ENCODE results near the gene PIK3CD.

PIK3CD gene

DNA sequence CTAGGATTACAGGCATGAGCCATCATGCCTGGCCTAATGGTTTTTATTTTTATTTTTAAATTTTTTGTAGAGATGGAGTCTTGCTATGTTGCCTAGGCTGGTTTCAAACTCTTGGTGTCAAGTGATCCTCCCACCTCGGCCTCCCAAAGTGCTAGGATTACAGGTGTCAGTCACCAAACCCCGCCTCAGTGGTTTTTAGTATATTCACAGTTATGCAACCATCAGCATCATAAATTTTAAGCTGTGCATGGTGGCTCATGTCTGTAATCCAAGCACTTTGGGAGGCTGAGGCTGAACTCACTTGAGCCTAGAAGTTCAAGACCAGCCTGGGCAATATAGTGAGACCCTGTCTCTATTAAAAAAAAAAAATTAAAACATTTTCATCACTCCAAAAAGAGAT lies 28.6 kb downstream of the PIK3CD start:
- no peak overlapping the region for H2AFZ ChIP-seq (ENCODE audit: insufficient read depth, low read length, poor library complexity)
- H3K23ac ChIP-seq (ENCODE audit: low read length), result no peak overlapping the region
- no peak overlapping the region for H3K14ac ChIP-seq (ENCODE audit: low read length)
- no peaks in the 10 kb centered on the region for H3K4me1 ChIP-seq (ENCODE audit: control insufficient read depth in 1 of 2, insufficient read depth in 2 of 2, low read length in 2 of 2)
- H2AK5ac ChIP-seq (ENCODE audit: low read length), result no peak overlapping the region
- WGBS (ENCODE audit: extremely low coverage, insufficient coverage, insufficient read length), result no CpG with 5 or more reads among the region's 2 CpGs
- no peaks in the 10 kb centered on the region for H3K27me3 ChIP-seq (ENCODE audit: insufficient read depth, low read length)
- H3K9me3 ChIP-seq (ENCODE audit: insufficient read depth, low read depth, low read length), result peaks cover 2% of the 10 kb centered on the region
- H3K27ac ChIP-seq (ENCODE audit: low read depth, low read length), result no peak overlapping the region
- H2BK5ac ChIP-seq (ENCODE audit: low read depth, low read length, poor library complexity), result no peak overlapping the region
- no peak overlapping the region for H2BK12ac ChIP-seq (ENCODE audit: low read length)
- H3K79me2 ChIP-seq (ENCODE audit: control insufficient read depth, insufficient read depth, low read length, poor library complexity), result no peaks in the 10 kb centered on the region
- no peaks in the 10 kb centered on the region for H3K36me3 ChIP-seq (ENCODE audit: control insufficient read depth in 1 of 2, insufficient read depth in 2 of 2, low read length in 2 of 2)
- H3K79me1 ChIP-seq (ENCODE audit: low read length), result no peaks in the 10 kb centered on the region
- no peak for DNase-seq
- H3K4me2 ChIP-seq (ENCODE audit: low read length), result no peak overlapping the region
- no peak overlapping the region for H4K91ac ChIP-seq (ENCODE audit: low read depth, low read length)
- H4K8ac ChIP-seq (ENCODE audit: low read depth, low read length), result no peak overlapping the region
- no peak overlapping the region for H2BK120ac ChIP-seq (ENCODE audit: insufficient read depth, low read length, poor library complexity)
- no peak overlapping the region for H3K18ac ChIP-seq (ENCODE audit: low read length)
- no peak overlapping the region for H3K9ac ChIP-seq (ENCODE audit: low read length)
- H3K4ac ChIP-seq (ENCODE audit: low read depth, low read length), result no peak overlapping the region
- no peak overlapping the region for H4K12ac ChIP-seq (ENCODE audit: low read depth, low read length)
- no peak overlapping the region for H3K4me3 ChIP-seq (ENCODE audit: low read depth, low read length)

DNA sequence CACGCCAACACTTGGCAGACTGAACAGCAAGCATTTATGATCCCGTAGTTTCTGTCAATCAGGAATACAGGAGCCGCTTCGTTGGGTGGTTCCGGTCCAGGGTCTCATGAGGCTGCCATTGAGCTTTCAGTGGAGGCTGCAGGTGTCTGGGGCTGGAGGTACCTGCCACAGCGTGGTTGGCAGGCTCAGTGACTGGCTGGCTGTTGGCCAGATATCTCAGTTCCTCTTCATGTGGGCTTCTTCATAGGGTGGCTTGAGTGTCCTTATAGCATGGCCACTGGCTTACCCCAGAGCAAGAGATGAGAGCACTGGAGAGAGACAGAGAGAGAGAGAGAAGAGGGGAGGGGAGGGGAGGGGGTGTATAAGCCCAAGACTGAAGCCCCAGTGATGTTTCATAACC lies 29.3 kb downstream of the PIK3CD start:
- Histone ChIP-seq H3K4me2 (ENCODE audit: low read length) (no peak overlapping the region), H3K27ac (ENCODE audit: low read depth, low read length) (no peak overlapping the region), H2BK120ac (ENCODE audit: insufficient read depth, low read length, poor library complexity) (no peak overlapping the region), H3K79me1 (ENCODE audit: low read length) (no peaks in the 10 kb centered on the region), H3K9me3 (ENCODE audit: insufficient read depth, low read depth, low read length) (peaks cover 2% of the 10 kb centered on the region), H4K12ac (ENCODE audit: low read depth, low read length) (no peak overlapping the region), H3K79me2 (ENCODE audit: control insufficient read depth, insufficient read depth, low read length, poor library complexity) (no peaks in the 10 kb centered on the region), H3K4me3 (ENCODE audit: low read depth, low read length) (no peak overlapping the region), H3K4ac (ENCODE audit: low read depth, low read length) (no peak overlapping the region), H4K91ac (ENCODE audit: low read depth, low read length) (no peak overlapping the region), H2BK12ac (ENCODE audit: low read length) (no peak overlapping the region), H2BK5ac (ENCODE audit: low read depth, low read length, poor library complexity) (no peak overlapping the region), H2AK5ac (ENCODE audit: low read length) (no peak overlapping the region), H3K4me1 (ENCODE audit: control insufficient read depth in 1 of 2, insufficient read depth in 2 of 2, low read length in 2 of 2) (no peaks in the 10 kb centered on the region), H4K8ac (ENCODE audit: low read depth, low read length) (no peak overlapping the region), H3K23ac (ENCODE audit: low read length) (no peak overlapping the region), H3K9ac (ENCODE audit: low read length) (peak overlapping the region; percentile 18), H2AFZ (ENCODE audit: insufficient read depth, low read length, poor library complexity) (no peak overlapping the region), H3K18ac (ENCODE audit: low read length) (no peak overlapping the region), H3K36me3 (ENCODE audit: control insufficient read depth in 1 of 2, insufficient read depth in 2 of 2, low read length in 2 of 2) (no peaks in the 10 kb centered on the region), H3K27me3 (ENCODE audit: insufficient read depth, low read length) (no peaks in the 10 kb centered on the region), H3K14ac (ENCODE audit: low read length) (no peak overlapping the region)
- WGBS (ENCODE audit: extremely low coverage, insufficient coverage, insufficient read length), result no CpG with 5 or more reads among the region's 6 CpGs
- DNase-seq, result no peak

DNA sequence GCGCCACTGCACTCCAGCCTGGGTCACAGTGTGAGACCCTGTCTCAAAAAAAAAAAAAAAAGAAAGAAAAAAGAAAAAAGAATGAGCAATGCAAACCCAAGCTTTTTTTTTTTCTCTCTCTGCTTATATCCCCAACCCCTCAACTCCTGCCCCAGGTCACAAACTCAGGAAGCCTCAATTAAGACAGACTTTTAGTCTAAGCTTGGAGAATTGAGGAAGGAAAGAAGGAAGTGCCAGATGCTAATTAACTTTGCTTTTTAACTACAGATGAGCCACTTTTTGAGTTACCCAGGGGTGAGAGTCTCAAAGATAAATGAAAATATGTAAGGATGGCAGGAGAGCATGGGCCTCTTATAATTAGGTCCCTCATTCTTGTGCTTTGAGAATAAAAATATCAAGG lies 33.3 kb downstream of the PIK3CD start:
- no peak overlapping the region for H2BK5ac ChIP-seq (ENCODE audit: low read depth, low read length, poor library complexity)
- peaks cover 2% of the 10 kb centered on the region for H3K79me2 ChIP-seq (ENCODE audit: control insufficient read depth, insufficient read depth, low read length, poor library complexity)
- no peak for DNase-seq
- no peak overlapping the region for H3K4me3 ChIP-seq (ENCODE audit: low read depth, low read length)
- no peak overlapping the region for H4K8ac ChIP-seq (ENCODE audit: low read depth, low read length)
- H3K23ac ChIP-seq (ENCODE audit: low read length), result no peak overlapping the region
- no peak overlapping the region for H4K12ac ChIP-seq (ENCODE audit: low read depth, low read length)
- no peak overlapping the region for H3K18ac ChIP-seq (ENCODE audit: low read length)
- no peak overlapping the region for H2AFZ ChIP-seq (ENCODE audit: insufficient read depth, low read length, poor library complexity)
- no peak overlapping the region for H3K4me2 ChIP-seq (ENCODE audit: low read length)
- no peaks in the 10 kb centered on the region for H3K79me1 ChIP-seq (ENCODE audit: low read length)
- no peak overlapping the region for H4K91ac ChIP-seq (ENCODE audit: low read depth, low read length)
- no peak overlapping the region for H3K9ac ChIP-seq (ENCODE audit: low read length)
- no peak overlapping the region for H3K4ac ChIP-seq (ENCODE audit: low read depth, low read length)
- no peak overlapping the region for H2BK12ac ChIP-seq (ENCODE audit: low read length)
- H3K14ac ChIP-seq (ENCODE audit: low read length), result no peak overlapping the region
- H3K27me3 ChIP-seq (ENCODE audit: insufficient read depth, low read length), result peaks cover 6% of the 10 kb centered on the region
- H2BK120ac ChIP-seq (ENCODE audit: insufficient read depth, low read length, poor library complexity), result no peak overlapping the region
- no CpG with 5 or more reads among the region's 1 CpG for WGBS (ENCODE audit: extremely low coverage, insufficient coverage, insufficient read length)
- no peak overlapping the region for H2AK5ac ChIP-seq (ENCODE audit: low read length)
- H3K36me3 ChIP-seq (ENCODE audit: control insufficient read depth in 1 of 2, insufficient read depth in 2 of 2, low read length in 2 of 2), result no peaks in the 10 kb centered on the region
- peaks cover 11 to 13% of the 10 kb centered on the region in 2 experiments for H3K4me1 ChIP-seq (ENCODE audit: control insufficient read depth in 1 of 2, insufficient read depth in 2 of 2, low read length in 2 of 2)
- no peak overlapping the region for H3K27ac ChIP-seq (ENCODE audit: low read depth, low read length)
- H3K9me3 ChIP-seq (ENCODE audit: insufficient read depth, low read depth, low read length), result no peaks in the 10 kb centered on the region

DNA sequence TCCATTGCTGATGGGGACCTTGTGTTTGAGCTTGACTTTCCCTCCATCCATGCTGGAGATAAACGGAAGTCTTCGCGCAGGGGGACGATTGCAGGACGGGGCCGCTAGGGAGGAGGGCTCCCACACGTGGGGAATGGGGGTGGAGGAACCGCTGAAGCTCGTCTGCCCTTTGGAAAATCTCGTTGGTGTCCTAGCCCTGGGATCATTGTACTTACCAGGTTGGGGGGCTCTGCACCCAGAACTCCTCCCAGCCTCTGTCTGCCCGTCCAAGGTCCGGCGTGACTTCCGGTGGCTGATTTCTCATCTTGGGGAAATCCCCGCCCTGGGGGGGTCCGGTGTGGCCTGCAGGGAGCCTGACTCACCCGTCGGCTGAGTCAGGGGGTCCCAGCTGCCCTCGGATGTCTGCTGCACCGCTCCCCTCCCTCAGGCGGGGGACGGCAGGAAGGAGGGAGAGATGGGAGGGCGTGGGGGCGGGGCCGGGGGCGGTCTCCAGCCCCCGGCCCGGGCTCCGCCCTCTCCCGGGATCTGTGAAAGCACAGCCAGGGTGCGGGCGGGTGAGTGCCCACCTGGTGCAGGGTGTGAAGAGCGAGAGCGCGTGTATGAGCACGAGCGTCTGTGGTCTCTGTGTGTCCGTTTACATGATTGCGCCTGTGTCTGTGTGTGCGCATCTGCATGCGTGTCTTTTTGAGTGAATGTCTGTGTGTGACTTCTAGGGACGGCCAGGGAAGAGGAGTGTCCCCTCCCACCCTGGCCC lies 35.8 kb downstream of the PIK3CD start:
- Histone ChIP-seq H3K9me3 (ENCODE audit: insufficient read depth, low read depth, low read length) (peaks cover 1% of the 10 kb centered on the region), H3K4me1 (ENCODE audit: control insufficient read depth in 1 of 2, insufficient read depth in 2 of 2, low read length in 2 of 2) (peaks cover 16 to 17% of the 10 kb centered on the region in 2 experiments), H4K12ac (ENCODE audit: low read depth, low read length) (peak overlapping the region; percentile 9), H2AK5ac (ENCODE audit: low read length) (no peak overlapping the region), H2BK12ac (ENCODE audit: low read length) (no peak overlapping the region), H3K23ac (ENCODE audit: low read length) (no peak overlapping the region), H3K4me3 (ENCODE audit: low read depth, low read length) (peak overlapping the region; percentile 65), H3K36me3 (ENCODE audit: control insufficient read depth in 1 of 2, insufficient read depth in 2 of 2, low read length in 2 of 2) (no peaks in the 10 kb centered on the region), H3K9ac (ENCODE audit: low read length) (peak overlapping the region; percentile 39), H3K18ac (ENCODE audit: low read length) (no peak overlapping the region), H3K4ac (ENCODE audit: low read depth, low read length) (no peak overlapping the region), H2AFZ (ENCODE audit: insufficient read depth, low read length, poor library complexity) (peak overlapping the region; percentile 48), H3K4me2 (ENCODE audit: low read length) (peak overlapping the region; percentile 82), H3K27ac (ENCODE audit: low read depth, low read length) (no peak overlapping the region), H3K27me3 (ENCODE audit: insufficient read depth, low read length) (peaks cover 16% of the 10 kb centered on the region), H2BK5ac (ENCODE audit: low read depth, low read length, poor library complexity) (no peak overlapping the region), H3K14ac (ENCODE audit: low read length) (peak overlapping the region; percentile 12), H4K91ac (ENCODE audit: low read depth, low read length) (peak overlapping the region; percentile 41), H3K79me2 (ENCODE audit: control insufficient read depth, insufficient read depth, low read length, poor library complexity) (peaks cover 2% of the 10 kb centered on the region), H3K79me1 (ENCODE audit: low read length) (peaks cover 2% of the 10 kb centered on the region), H4K8ac (ENCODE audit: low read depth, low read length) (peak overlapping the region; percentile 58), H2BK120ac (ENCODE audit: insufficient read depth, low read length, poor library complexity) (no peak overlapping the region)
- no CpG with 5 or more reads among the region's 42 CpGs for WGBS (ENCODE audit: extremely low coverage, insufficient coverage, insufficient read length)
- peak; percentile 84 to 92 for DNase-seq
